ENCODE measurements around the gene RBL2. TPM values are rescaled to one million over a fixed set of nuclear protein-coding genes. Genes with fewer than 3 reads are reported as not detected.
A peak's percentile ranks its signal among the peaks of the same experiment; 100 is the strongest.
"Not testable (repeated sequence)": the region's sequence is repeated elsewhere in the genome, so short reads cannot be mapped to it uniquely, and the experiment has no call there.

RBL2 gene
- total RNA-seq, 2 experiments from 2014 or later: 67.2 to 73.5 TPM

DNA sequence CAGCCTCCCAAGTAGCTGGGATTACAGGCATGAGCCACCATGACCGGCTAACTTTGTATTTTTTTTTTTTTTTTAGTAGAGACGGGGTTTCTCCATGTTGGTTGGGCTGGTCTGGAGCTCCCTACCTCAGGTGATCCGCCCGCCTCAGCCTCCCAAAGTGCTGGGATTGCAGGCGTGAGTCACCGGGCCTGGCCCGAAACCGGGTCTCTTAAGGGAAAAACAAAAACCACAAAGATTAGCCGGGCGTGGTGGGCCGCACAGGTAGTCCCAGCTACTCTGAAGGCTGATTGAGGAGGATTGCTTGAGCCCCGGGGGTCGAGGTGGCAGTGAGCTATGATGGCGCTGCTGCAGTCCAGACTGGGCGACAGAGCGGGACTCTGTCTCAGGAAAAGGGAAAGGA lies 19.9 kb upstream of the RBL2 start:
- no peak for DNase-seq
- no peaks in the 10 kb centered on the region for H3K27me3 Mint-ChIP-seq
- H3K27ac Mint-ChIP-seq: no peak overlapping the region
- ChIA-PET CTCF (no interaction called here), POLR2A (no interaction called here)
- no peak overlapping the region for H3K4me3 Mint-ChIP-seq
- H3K4me1 Mint-ChIP-seq (ENCODE audit: low read depth): peaks cover 4% of the 10 kb centered on the region
- H3K36me3 Mint-ChIP-seq (ENCODE audit: low read depth): no peaks in the 10 kb centered on the region
- H3K9me3 Mint-ChIP-seq: no peaks in the 10 kb centered on the region
- TF ChIP-seq, protein P1, sequence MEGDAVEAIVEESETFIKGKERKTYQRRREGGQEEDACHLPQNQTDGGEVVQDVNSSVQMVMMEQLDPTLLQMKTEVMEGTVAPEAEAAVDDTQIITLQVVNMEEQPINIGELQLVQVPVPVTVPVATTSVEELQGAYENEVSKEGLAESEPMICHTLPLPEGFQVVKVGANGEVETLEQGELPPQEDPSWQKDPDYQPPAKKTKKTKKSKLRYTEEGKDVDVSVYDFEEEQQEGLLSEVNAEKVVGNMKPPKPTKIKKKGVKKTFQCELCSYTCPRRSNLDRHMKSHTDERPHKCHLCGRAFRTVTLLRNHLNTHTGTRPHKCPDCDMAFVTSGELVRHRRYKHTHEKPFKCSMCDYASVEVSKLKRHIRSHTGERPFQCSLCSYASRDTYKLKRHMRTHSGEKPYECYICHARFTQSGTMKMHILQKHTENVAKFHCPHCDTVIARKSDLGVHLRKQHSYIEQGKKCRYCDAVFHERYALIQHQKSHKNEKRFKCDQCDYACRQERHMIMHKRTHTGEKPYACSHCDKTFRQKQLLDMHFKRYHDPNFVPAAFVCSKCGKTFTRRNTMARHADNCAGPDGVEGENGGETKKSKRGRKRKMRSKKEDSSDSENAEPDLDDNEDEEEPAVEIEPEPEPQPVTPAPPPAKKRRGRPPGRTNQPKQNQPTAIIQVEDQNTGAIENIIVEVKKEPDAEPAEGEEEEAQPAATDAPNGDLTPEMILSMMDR (IDR thresholded peaks at IDR 0.05): no peak
- intact Hi-C loops (cut with micrococcal nuclease): no loop called here
- ATAC-seq: no peak

DNA sequence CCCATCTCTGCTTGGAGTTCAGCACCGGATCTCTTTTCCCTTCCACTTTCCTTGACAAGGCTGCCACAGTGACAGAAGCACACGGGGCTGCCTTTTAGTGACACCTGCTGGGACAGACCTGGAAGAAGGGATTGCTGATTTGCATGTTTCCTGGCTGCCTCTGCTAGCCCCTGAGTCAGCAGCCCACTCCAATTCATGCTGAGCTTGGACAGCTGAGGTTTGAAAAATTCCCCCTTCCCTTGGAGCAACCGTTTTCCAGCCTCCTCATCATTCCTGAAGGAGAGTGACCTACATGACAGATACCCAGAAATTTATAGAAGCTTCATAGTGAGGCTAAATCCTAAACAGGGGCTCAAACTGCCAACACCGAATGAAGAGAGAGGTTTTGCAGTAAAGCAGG lies 18.8 kb upstream of the RBL2 start:
- no peak for ATAC-seq
- intact Hi-C loops (cut with micrococcal nuclease): no loop called here
- H3K9me3 Mint-ChIP-seq: no peaks in the 10 kb centered on the region
- no peaks in the 10 kb centered on the region for H3K27me3 Mint-ChIP-seq
- CTCF ChIA-PET: no interaction called here
- TF ChIP-seq, protein P1 (IDR thresholded peaks at IDR 0.05): no peak
- DNase-seq: no peak
- peaks cover 4% of the 10 kb centered on the region for H3K4me1 Mint-ChIP-seq (ENCODE audit: low read depth)
- no peak overlapping the region for H3K27ac Mint-ChIP-seq
- POLR2A ChIA-PET: no interaction called here
- no peak overlapping the region for H3K4me3 Mint-ChIP-seq
- H3K36me3 Mint-ChIP-seq (ENCODE audit: low read depth): no peaks in the 10 kb centered on the region

DNA sequence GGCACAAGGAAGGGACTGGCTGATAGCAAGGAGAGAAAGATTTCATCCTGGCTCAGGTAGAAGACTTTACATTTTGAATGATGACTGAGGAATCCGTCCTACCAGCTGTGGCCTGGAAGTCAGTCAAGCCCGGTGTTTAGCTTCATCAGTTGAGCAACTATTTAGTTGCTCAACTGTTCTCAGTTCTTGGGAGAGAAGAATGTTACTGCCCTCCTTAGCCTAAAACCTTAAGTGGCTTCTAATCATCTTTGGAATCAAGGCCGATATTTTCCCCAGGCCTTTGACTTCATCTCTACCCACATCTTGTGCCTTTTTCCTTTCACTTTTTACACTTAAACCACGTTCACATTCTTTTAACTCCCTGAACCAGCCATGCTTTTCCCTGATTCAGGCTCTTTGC lies 17.3 kb upstream of the RBL2 start:
- no peaks in the 10 kb centered on the region for H3K27me3 Mint-ChIP-seq
- DNase-seq: no peak
- H3K27ac Mint-ChIP-seq: no peak overlapping the region
- intact Hi-C loops (cut with micrococcal nuclease): no loop called here
- CTCF ChIA-PET: no interaction called here
- POLR2A ChIA-PET: no interaction called here
- peaks cover 4% of the 10 kb centered on the region for H3K4me1 Mint-ChIP-seq (ENCODE audit: low read depth)
- no peak overlapping the region for H3K4me3 Mint-ChIP-seq
- peaks cover 1% of the 10 kb centered on the region for H3K9me3 Mint-ChIP-seq
- no peaks in the 10 kb centered on the region for H3K36me3 Mint-ChIP-seq (ENCODE audit: low read depth)
- TF ChIP-seq, protein P1 (IDR thresholded peaks at IDR 0.05): no peak
- ATAC-seq: no peak

DNA sequence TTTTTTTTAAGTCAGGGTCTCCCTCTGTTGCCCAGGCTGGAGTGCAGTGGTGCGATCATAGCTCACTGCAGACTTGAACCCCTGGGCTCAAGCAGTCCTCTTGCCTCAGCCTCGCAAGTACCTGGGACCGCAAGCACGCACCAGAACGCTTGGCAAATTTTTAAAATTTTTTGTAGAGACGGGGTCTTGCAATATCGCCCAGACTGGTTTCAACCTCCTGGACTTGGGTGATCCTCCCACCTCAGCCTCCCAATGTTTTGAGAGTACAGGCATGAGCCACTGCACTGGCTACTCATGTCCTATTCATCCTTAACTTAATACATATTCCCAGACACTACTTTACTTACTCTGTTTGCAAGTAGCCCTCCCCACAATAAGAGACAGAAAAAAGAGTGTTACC lies 16.3 kb upstream of the RBL2 start:
- no peaks in the 10 kb centered on the region for H3K36me3 Mint-ChIP-seq (ENCODE audit: low read depth)
- H3K27me3 Mint-ChIP-seq: no peaks in the 10 kb centered on the region
- no peak for DNase-seq
- H3K9me3 Mint-ChIP-seq: peaks cover 1% of the 10 kb centered on the region
- POLR2A ChIA-PET: no interaction called here
- no peak overlapping the region for H3K27ac Mint-ChIP-seq
- no peak for ATAC-seq
- intact Hi-C loops (cut with micrococcal nuclease): no loop called here
- no peak overlapping the region for H3K4me3 Mint-ChIP-seq
- H3K4me1 Mint-ChIP-seq (ENCODE audit: low read depth): peaks cover 4% of the 10 kb centered on the region
- TF ChIP-seq, protein P1 (IDR thresholded peaks at IDR 0.05): no peak
- CTCF ChIA-PET: no interaction called here

DNA sequence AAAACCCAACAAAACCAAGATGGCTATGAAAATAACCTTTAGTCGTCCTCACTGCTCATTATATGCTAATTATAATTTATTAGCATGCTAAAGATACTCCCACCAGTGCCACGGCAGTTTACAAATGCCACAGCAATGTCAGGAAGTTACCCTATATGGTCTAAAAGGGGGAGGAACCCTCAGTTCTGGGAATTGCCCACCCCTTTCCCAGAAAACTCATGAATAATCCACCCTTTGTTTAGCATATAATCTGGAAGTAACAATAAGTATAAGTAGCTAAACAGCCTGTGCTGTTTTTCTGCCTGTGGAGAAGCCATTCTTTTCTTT lies 14.9 kb upstream of the RBL2 start:
- intact Hi-C loops (cut with micrococcal nuclease); H3K36me3 Mint-ChIP-seq (ENCODE audit: low read depth); H3K27me3 Mint-ChIP-seq; H3K4me3 Mint-ChIP-seq; H3K9me3 Mint-ChIP-seq; H3K4me1 Mint-ChIP-seq (ENCODE audit: low read depth); ATAC-seq; H3K27ac Mint-ChIP-seq: not testable (repeated sequence)
- POLR2A ChIA-PET: interaction anchor here (1.0 to 1.1 kb wide), 2 partner anchors 36 to 56 kb away, joined by 3 to 5 read pairs; no protein-coding TSS in a partner anchor
- CTCF ChIA-PET: interaction anchor here (1.0 to 1.5 kb wide), 2 partner anchors 14 to 54 kb away, joined by 3 to 4 read pairs; no protein-coding TSS in a partner anchor
- peak; percentile 14 for DNase-seq

DNA sequence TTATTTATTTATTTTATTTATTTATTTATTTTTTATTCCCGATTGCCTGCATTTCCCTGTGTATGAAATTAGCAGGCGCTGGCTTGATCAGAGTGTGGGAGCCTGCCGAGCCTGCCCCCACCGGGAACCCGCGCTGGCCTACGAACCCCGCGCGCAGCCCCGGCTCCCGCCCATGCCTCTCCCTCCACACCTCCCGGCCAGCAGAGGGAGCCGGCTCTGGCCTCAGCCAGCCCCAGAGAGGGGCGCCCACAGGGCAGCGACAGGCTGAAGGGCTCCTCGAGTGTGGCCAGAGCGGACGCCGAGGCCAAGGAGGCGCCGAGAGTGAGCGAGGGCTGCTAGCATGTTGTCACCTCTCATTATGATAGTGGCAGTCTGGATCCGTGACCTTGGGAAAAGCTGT lies 13.0 kb upstream of the RBL2 start:
- DNase-seq: no peak
- no peak overlapping the region for H3K4me3 Mint-ChIP-seq
- H3K9me3 Mint-ChIP-seq: peaks cover 7% of the 10 kb centered on the region
- intact Hi-C loops (cut with micrococcal nuclease): no loop called here
- H3K36me3 Mint-ChIP-seq (ENCODE audit: low read depth): no peaks in the 10 kb centered on the region
- TF ChIP-seq, protein P1 (IDR thresholded peaks at IDR 0.05): no peak
- H3K27me3 Mint-ChIP-seq: no peaks in the 10 kb centered on the region
- CTCF ChIA-PET: interaction anchor here (1.1 kb wide), 1 partner anchor 129 kb away, joined by 3 read pairs; no protein-coding TSS in a partner anchor
- no peak for ATAC-seq
- H3K27ac Mint-ChIP-seq: no peak overlapping the region
- POLR2A ChIA-PET: no interaction called here
- peaks cover 2% of the 10 kb centered on the region for H3K4me1 Mint-ChIP-seq (ENCODE audit: low read depth)

DNA sequence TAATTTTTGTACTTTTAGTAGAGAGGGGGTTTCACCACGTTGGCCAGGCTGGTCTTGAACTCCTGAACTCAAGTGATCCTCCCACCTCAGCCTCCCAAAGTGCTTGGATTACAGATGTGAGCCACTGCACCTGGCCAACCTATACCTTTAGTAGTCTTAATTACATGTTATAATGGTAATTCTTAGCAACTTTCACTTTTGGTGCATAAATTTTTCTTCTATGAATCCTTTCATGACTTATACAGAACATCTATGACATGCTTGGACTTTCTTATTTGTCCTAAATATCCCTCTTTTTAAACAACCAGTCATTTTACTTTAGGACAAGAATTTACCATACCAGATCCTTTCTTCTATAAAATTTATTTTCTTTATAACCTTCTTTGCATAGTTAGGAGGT lies 10.3 kb upstream of the RBL2 start:
- intact Hi-C loops (cut with micrococcal nuclease); ATAC-seq: not testable (repeated sequence)
- POLR2A ChIA-PET: interaction anchor here (1.5 kb wide), 1 partner anchor 10 kb away, joined by 4 read pairs; the partner anchor contains the start of gene RBL2

More for the DNA sequence above, 10.3 kb upstream of the RBL2 start:
- H3K4me1 Mint-ChIP-seq (ENCODE audit: low read depth); H3K4me3 Mint-ChIP-seq; H3K27ac Mint-ChIP-seq; H3K36me3 Mint-ChIP-seq (ENCODE audit: low read depth); H3K9me3 Mint-ChIP-seq; DNase-seq; CTCF ChIA-PET; H3K27me3 Mint-ChIP-seq: not testable (repeated sequence)
